SK-N-SH treated with all-trans-retinoic acid at 6 μM for 48 hours (cell line): ENCODE measurements around the gene ENAH.

Experiments used
- ATAC-seq: fragments of 200-7000 bp; cut with Tn5 transposase; 3 replicates; pipeline ENCODE4 v1.9.1; 2020; ENCODE audit warnings: mild to moderate bottlenecking, moderate library complexity
- ARNTL ChIP-seq: fragments of 450-650 bp; formaldehyde crosslinking; IDR thresholded peaks from 2 replicates; pipeline ENCODE4 v1.5.0; 2020; ENCODE audit warnings: low read depth, mild to moderate bottlenecking, moderate library complexity, borderline replicate concordance
- BACH2 ChIP-seq: fragments of 250-450 bp; sonication (Bioruptor Pico); IDR thresholded peaks from 2 replicates; pipeline ENCODE4 v1.9.0; 2021; ENCODE audit warnings: mild to moderate bottlenecking, borderline replicate concordance
- CSDC2 ChIP-seq: fragments of 250-450 bp; sonication (Bioruptor Pico); IDR thresholded peaks from 2 replicates; pipeline ENCODE4 v1.5.0; 2020; ENCODE audit warnings: mild to moderate bottlenecking, moderate library complexity
- ESRRG ChIP-seq: fragments of 250-450 bp; sonication (Bioruptor Pico); IDR thresholded peaks from 2 replicates; pipeline ENCODE4 v1.6.1; 2021; ENCODE audit warnings: mild to moderate bottlenecking
- ISL1 ChIP-seq: fragments of 250-450 bp; sonication (Bioruptor Pico); IDR thresholded peaks from 2 replicates; pipeline ENCODE4 v2.1.2; 2022; ENCODE audit warnings: mild to moderate bottlenecking, moderate library complexity
- OSR1 ChIP-seq: fragments of 250-450 bp; sonication (Bioruptor Pico); IDR thresholded peaks from 2 replicates; pipeline ENCODE4 v1.8.0; 2022; ENCODE audit warnings: moderate library complexity, mild to moderate bottlenecking, inconsistent platforms
- POU6F1 ChIP-seq: fragments of 250-450 bp; sonication (Bioruptor Pico); IDR thresholded peaks from 2 replicates; pipeline ENCODE4 v1.8.0; 2021; ENCODE audit warnings: low read depth, mild to moderate bottlenecking, moderate library complexity, borderline replicate concordance
- PPARA ChIP-seq: fragments of 250-450 bp; sonication (Bioruptor Pico); IDR thresholded peaks from 2 replicates; pipeline ENCODE4 v1.5.0; 2020; ENCODE audit warnings: mild to moderate bottlenecking, borderline replicate concordance
- RARB ChIP-seq: fragments of 250-450 bp; sonication (Bioruptor Pico); IDR thresholded peaks from 2 replicates; pipeline ENCODE4 v1.8.0; 2021; ENCODE audit warnings: mild to moderate bottlenecking, moderate library complexity
- SNAI2 ChIP-seq: fragments of 250-450 bp; sonication (Bioruptor Pico); IDR thresholded peaks from 2 replicates; pipeline ENCODE4 v1.5.0; 2020; ENCODE audit warnings: mild to moderate bottlenecking, moderate library complexity
- TOX ChIP-seq: fragments of 250-450 bp; sonication (Bioruptor Pico); IDR thresholded peaks from 2 replicates; pipeline ENCODE4 v1.8.0; 2021; ENCODE audit warnings: mild to moderate bottlenecking, moderate library complexity, borderline replicate concordance
- ZC3H10 ChIP-seq: fragments of 250-450 bp; sonication (Bioruptor Pico); IDR thresholded peaks from 2 replicates; pipeline ENCODE4 v1.5.1; 2021; ENCODE audit warnings: mild to moderate bottlenecking, moderate library complexity
- ZFP3 ChIP-seq: fragments of 250-450 bp; sonication (Bioruptor Pico); IDR thresholded peaks from 2 replicates; pipeline ENCODE4 v1.5.0; 2020; ENCODE audit warnings: mild to moderate bottlenecking, moderate library complexity
- ZFP30 ChIP-seq: fragments of 450-650 bp; formaldehyde crosslinking; IDR thresholded peaks from 2 replicates; pipeline ENCODE4 v1.5.0; 2022; ENCODE audit warnings: mild to moderate bottlenecking, moderate library complexity
- ZNF565 ChIP-seq: fragments of 450-650 bp; formaldehyde crosslinking; conservative IDR thresholded peaks from 2 replicates; pipeline ENCODE4 v1.5.0; 2020; ENCODE audit warnings: low read depth, mild to moderate bottlenecking, moderate library complexity
- ZNF70 ChIP-seq: fragments of 450-650 bp; formaldehyde crosslinking; IDR thresholded peaks from 2 replicates; pipeline ENCODE4 v1.5.0; 2020; ENCODE audit warnings: mild to moderate bottlenecking, moderate library complexity
- ZNF8 ChIP-seq: fragments of 450-650 bp; formaldehyde crosslinking; IDR thresholded peaks from 2 replicates; pipeline ENCODE4 v1.5.0; 2020; ENCODE audit warnings: mild to moderate bottlenecking, moderate library complexity
- TF ChIP-seq, protein P1 (sequence below): fragments of 250-450 bp; sonication (Bioruptor Pico); IDR thresholded peaks from 2 replicates; pipeline ENCODE4 v1.5.1; 2021; ENCODE audit warnings: mild to moderate bottlenecking, moderate library complexity
- TF ChIP-seq, protein P2 (sequence below): fragments of 250-450 bp; sonication (Bioruptor Pico); IDR thresholded peaks from 2 replicates; pipeline ENCODE4 v1.8.0; 2020; ENCODE audit warnings: mild to moderate bottlenecking, moderate library complexity, borderline replicate concordance
- TF ChIP-seq, protein P3 (sequence below): fragments of 250-450 bp; sonication (Bioruptor Pico); IDR thresholded peaks from 2 replicates; pipeline ENCODE4 v1.5.0; 2020; ENCODE audit warnings: mild to moderate bottlenecking, moderate library complexity
- TF ChIP-seq, protein P4 (sequence below): fragments of 250-450 bp; sonication (Bioruptor Pico); IDR thresholded peaks from 2 replicates; pipeline ENCODE4 v1.5.1; 2020; ENCODE audit warnings: low read depth, mild to moderate bottlenecking, moderate library complexity

The ENAH gene

DNA sequence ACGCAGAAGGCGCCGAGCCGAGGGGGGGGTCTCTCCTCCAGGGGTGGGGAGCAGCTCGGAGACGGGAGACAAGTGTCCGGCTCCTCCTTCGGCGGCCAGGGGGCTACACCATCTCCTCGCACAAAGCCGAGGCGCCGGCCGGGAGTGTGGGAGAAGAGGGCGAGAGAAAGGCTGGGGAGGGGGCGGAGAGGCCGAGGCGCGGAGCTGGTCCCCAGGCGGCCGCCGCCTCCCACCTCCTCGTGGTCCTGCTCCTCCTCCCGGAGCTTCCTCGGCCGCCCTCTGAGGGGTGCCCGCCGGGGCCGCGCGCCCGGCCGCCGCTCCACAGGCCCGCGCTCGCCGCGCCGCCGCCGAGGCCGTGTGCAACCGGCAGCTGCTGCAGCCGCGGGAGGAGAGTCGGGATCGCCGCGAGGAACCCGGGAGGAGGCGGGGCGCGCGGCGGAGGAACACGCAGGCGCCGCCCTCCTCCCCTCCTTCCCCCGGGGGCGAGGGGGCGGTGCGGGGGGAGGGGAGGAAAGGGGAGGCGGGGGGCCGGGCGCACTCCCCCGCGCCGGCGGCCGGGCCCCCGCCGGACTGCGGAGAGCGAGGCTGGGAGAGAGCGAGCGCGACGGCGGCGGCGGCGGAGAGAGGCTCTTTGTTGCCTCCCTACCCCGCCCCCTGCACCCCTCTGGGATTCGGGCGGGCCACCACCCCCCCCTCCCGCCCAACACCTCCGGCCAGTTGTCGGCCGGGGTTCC is at the start of gene ENAH:
ENAH (minus strand) TSS at position 395 of the 734 bp plus-strand sequence. CDS start 433 bp downstream, outside the sequence.
- 0 out of 2 replicates have a peak, but pooled peaks have one; percentile 58 for TF ChIP-seq ZC3H10 (CRISPR knock-in tag)
- no peak for TF ChIP-seq BACH2 (CRISPR knock-in tag)
- peak; percentile 58 for ATAC-seq

GRCh38 chr1:225700889-225701465 is 48.1 kb upstream of the ENAH start:
- TF ChIP-seq OSR1 (CRISPR knock-in tag) = 0 out of 2 replicates have a peak, but pooled peaks have one; percentile 75
- TF ChIP-seq, protein P1, sequence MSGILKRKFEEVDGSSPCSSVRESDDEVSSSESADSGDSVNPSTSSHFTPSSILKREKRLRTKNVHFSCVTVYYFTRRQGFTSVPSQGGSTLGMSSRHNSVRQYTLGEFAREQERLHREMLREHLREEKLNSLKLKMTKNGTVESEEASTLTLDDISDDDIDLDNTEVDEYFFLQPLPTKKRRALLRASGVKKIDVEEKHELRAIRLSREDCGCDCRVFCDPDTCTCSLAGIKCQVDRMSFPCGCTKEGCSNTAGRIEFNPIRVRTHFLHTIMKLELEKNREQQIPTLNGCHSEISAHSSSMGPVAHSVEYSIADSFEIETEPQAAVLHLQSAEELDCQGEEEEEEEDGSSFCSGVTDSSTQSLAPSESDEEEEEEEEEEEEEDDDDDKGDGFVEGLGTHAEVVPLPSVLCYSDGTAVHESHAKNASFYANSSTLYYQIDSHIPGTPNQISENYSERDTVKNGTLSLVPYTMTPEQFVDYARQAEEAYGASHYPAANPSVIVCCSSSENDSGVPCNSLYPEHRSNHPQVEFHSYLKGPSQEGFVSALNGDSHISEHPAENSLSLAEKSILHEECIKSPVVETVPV = no peak
- no peak for TF ChIP-seq ESRRG (CRISPR knock-in tag)
- no peak for TF ChIP-seq CSDC2 (CRISPR knock-in tag)
- TF ChIP-seq, protein P2, sequence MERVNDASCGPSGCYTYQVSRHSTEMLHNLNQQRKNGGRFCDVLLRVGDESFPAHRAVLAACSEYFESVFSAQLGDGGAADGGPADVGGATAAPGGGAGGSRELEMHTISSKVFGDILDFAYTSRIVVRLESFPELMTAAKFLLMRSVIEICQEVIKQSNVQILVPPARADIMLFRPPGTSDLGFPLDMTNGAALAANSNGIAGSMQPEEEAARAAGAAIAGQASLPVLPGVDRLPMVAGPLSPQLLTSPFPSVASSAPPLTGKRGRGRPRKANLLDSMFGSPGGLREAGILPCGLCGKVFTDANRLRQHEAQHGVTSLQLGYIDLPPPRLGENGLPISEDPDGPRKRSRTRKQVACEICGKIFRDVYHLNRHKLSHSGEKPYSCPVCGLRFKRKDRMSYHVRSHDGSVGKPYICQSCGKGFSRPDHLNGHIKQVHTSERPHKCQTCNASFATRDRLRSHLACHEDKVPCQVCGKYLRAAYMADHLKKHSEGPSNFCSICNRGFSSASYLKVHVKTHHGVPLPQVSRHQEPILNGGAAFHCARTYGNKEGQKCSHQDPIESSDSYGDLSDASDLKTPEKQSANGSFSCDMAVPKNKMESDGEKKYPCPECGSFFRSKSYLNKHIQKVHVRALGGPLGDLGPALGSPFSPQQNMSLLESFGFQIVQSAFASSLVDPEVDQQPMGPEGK (CRISPR knock-in tag) = no peak
- TF ChIP-seq ZNF70 (CRISPR knock-in tag) = no peak
- ATAC-seq = peak; percentile 21

DNA sequence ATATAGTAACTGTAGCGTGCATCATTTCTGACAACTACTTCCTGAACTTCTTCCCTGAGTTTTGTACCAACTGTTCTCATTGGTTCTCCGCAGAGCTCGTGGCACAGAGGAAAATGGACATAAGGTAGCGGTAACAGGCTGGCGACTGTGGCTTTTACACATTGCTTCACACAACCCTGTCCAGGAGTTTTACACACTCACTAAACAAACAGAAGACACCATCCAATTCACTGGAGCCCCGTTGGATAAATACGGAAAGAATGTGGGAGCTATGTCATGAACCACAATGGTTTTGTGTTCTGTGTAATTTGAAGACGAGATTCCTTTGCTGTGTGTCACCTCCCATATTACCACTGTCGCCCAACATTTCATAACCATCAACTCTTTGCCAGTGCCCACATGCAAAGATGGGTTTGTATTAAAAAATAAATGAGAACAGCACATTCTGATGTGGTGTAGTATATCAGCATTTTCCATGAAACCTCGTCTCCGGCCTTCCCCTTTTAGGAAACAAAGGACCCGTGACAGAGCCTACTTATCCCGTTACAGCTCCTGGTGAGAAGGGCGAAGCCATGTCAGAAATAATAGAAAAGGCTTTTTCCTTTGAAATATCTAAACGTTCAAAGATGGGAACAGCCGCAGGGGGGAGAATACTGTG is 47.4 kb upstream of the ENAH start:
- ATAC-seq = peak; percentile 89
- peak; percentile 37; the same call in 1 of the 2 replicates for TF ChIP-seq RARB (CRISPR knock-in tag)
- TF ChIP-seq ZNF8 (CRISPR knock-in tag) = no peak
- no peak for TF ChIP-seq BACH2 (CRISPR knock-in tag)
- peak; percentile 90 for TF ChIP-seq ZC3H10 (CRISPR knock-in tag)

DNA sequence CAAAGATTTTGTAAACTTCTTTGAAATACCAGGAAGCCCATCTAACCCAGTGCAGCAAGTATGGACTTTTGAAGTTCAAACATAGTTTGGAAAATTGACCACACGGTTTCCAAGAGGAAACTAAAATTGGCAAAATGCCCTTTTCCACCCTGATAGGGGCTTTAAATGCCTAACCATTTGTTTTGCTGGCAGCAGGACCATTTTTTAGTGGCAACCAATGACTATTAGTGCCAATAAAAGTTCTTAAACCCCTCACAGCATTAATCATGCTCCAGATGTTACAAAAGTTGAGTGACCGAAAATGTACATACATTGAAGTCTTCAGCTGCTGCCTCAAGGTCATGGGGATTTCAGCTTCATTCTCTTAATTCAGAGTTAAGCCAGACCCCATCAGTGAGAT is 46.4 kb upstream of the ENAH start:
- no peak for ATAC-seq

More for the DNA sequence above, 46.4 kb upstream of the ENAH start:
- no peak for TF ChIP-seq ZNF565 (CRISPR knock-in tag)
- no peak for TF ChIP-seq ISL1 (CRISPR knock-in tag)
- TF ChIP-seq ZNF8 (CRISPR knock-in tag) = no peak
- no peak for TF ChIP-seq ESRRG (CRISPR knock-in tag)
- TF ChIP-seq SNAI2 (CRISPR knock-in tag) = no peak
- TF ChIP-seq ZNF70 (CRISPR knock-in tag) = no peak
- TF ChIP-seq PPARA (CRISPR knock-in tag) = no peak
- TF ChIP-seq, protein P3, sequence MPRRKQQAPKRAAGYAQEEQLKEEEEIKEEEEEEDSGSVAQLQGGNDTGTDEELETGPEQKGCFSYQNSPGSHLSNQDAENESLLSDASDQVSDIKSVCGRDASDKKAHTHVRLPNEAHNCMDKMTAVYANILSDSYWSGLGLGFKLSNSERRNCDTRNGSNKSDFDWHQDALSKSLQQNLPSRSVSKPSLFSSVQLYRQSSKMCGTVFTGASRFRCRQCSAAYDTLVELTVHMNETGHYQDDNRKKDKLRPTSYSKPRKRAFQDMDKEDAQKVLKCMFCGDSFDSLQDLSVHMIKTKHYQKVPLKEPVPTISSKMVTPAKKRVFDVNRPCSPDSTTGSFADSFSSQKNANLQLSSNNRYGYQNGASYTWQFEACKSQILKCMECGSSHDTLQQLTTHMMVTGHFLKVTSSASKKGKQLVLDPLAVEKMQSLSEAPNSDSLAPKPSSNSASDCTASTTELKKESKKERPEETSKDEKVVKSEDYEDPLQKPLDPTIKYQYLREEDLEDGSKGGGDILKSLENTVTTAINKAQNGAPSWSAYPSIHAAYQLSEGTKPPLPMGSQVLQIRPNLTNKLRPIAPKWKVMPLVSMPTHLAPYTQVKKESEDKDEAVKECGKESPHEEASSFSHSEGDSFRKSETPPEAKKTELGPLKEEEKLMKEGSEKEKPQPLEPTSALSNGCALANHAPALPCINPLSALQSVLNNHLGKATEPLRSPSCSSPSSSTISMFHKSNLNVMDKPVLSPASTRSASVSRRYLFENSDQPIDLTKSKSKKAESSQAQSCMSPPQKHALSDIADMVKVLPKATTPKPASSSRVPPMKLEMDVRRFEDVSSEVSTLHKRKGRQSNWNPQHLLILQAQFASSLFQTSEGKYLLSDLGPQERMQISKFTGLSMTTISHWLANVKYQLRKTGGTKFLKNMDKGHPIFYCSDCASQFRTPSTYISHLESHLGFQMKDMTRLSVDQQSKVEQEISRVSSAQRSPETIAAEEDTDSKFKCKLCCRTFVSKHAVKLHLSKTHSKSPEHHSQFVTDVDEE (CRISPR knock-in tag) = no peak
- TF ChIP-seq ZFP30 (CRISPR knock-in tag) = no peak
- TF ChIP-seq, protein P2 (CRISPR knock-in tag) = no peak
- TF ChIP-seq, protein P4, sequence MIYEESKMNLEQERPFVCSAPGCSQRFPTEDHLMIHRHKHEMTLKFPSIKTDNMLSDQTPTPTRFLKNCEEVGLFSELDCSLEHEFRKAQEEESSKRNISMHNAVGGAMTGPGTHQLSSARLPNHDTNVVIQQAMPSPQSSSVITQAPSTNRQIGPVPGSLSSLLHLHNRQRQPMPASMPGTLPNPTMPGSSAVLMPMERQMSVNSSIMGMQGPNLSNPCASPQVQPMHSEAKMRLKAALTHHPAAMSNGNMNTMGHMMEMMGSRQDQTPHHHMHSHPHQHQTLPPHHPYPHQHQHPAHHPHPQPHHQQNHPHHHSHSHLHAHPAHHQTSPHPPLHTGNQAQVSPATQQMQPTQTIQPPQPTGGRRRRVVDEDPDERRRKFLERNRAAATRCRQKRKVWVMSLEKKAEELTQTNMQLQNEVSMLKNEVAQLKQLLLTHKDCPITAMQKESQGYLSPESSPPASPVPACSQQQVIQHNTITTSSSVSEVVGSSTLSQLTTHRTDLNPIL (CRISPR knock-in tag) = no peak
- no peak for TF ChIP-seq ZFP3 (CRISPR knock-in tag)
- TF ChIP-seq TOX (CRISPR knock-in tag) = no peak
- no peak for TF ChIP-seq POU6F1
- TF ChIP-seq OSR1 (CRISPR knock-in tag) = no peak
- TF ChIP-seq ARNTL (CRISPR knock-in tag) = no peak
- TF ChIP-seq, protein P1 = no peak
- TF ChIP-seq ZC3H10 (CRISPR knock-in tag) = no peak
